GM19035 (cell line): ENCODE measurements around the gene TAF1B.
A peak's percentile ranks its signal among the peaks of the same experiment; 100 is the strongest.
"Not testable (repeated sequence)": the region's sequence is repeated elsewhere in the genome, so short reads cannot be mapped to it uniquely, and the experiment has no call there.

Experiments
- ATAC-seq: cut with Tn5 transposase; IDR thresholded peaks from one replicate; pipeline ENCODE4 v1.9.1; 2021; ENCODE audit not compliant: unreplicated experiment

Gene TAF1B

DNA sequence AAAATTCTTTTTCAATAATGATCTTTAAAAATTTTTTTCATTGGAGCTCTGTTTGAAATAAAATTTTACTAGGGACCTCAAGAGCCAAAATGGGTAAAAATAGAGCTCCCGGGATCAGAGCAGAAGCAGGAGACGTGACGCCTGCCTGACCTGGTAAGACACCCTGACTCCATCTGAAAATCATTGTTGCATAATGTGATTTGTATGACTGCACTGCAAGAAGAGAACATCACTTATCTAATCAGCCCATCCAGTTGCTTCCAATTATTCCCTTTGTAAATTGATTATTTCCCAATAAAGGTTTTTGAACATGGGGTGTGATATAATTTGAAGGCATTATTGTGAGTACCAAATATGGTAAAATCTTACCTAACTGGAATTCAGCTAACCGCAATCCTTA, 17.1 kb upstream of the TAF1B start:
- ATAC-seq, result no peak

DNA sequence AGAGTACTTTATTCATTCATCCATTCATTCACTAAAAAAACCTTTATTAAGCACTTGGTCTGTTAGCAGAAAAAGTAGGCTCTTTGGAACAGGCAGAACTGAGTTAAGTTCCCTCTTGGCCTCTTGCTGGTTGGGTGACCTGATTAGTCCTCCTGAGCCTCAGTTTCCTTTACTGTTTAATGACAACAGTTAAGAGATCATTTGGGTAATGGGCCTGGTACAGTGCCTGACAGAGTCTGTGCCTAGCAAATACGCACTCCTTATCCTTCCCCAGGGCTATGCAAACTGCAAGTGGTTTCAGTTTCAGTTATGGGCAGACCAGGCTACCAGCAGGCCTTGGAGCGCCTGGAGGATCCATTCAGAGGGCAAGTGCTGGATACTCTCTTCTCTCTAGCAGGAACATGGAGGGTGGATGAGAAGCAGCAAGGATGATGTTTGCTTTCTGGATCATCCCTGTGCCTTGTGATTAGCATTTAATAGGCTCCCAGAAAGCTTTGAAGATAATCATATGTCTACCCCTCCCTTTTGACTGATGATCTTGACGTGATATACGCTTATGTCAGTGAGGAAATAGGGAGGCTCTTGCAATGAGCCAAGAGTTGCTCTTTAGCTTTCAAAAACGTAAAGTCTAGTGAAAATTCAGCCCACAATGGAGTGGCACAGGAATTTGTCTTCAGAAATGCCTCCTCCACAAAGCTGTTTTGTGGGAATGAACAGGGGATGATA, 12.4 kb upstream of the TAF1B start:
- ATAC-seq, result no peak

DNA sequence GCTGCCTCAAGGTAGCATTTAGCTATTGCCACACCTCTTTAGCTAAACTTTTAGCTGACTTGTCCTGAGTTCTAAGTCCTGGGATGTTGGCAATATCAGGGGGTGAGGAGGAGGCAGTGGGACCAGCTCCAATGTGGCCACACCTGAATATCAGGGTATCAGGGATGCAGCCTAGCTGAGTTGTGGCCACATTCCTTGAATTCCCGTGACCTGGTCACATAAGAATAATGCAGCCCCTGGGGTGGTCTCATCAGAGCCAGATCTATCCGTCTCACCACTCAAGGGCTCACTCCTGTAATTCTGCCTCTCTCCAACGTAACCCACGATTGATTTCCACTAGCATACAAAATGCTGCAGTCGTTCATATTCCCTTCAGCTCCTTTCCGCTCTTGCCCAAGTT, 11.6 kb upstream of the TAF1B start:
- ATAC-seq, result no peak

DNA sequence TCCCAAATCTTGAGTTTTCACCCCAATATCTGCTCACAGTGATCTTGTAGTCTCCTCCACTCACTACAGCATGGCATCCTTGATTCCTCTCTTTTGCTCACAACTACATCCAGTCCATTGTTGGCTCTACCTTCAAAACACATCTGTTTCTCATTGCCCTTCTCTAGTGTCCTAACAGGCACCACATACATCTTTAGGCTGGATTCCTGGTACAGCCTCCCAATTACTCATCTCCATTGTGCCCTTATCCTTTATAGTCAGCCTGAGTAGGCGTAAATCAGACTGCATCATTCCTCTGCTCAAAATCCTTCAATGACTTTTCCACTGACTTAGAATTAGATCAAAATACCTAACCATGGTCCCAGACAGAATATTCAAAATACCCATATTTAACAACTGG, 10.7 kb upstream of the TAF1B start:
- ATAC-seq, result no peak

DNA sequence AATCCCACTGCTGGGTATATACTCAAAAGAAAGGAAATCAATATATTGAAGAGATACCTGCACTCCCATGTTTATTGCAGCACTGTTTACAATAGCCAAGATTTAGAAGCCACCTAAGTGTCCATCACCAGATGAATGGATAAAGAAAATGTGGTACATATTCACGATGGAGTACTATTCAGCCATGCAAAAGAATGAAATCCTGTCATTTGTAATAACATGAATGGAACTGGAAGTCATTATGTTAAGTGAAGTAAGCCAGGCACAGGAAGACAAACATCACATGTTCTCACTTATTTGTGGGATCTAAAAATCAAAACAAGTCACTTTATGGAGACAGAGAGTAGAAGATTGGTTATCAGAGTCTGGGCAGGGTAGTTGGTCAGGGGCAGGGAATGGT, 8.2 kb upstream of the TAF1B start:
- ATAC-seq, result not testable (repeated sequence)

DNA sequence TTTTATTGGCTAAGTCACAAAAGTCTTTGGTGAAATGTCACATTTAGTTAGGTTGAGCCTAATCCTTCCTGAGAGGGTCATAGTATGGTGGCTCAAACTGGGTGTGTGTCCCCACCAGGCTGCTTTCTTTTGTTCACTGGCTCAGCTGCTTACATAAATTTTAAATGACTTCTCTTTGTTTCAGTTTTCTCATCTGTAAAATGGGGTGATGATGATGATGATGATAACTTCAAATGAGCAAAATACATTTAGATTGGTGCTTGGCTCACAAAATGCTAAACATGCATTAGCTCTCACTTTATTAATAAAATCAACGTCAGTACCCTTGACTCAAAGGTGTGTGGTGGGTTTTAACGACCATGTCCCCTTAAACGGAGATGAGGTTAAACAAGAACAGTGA, 7.2 kb upstream of the TAF1B start:
- ATAC-seq, result no peak

DNA sequence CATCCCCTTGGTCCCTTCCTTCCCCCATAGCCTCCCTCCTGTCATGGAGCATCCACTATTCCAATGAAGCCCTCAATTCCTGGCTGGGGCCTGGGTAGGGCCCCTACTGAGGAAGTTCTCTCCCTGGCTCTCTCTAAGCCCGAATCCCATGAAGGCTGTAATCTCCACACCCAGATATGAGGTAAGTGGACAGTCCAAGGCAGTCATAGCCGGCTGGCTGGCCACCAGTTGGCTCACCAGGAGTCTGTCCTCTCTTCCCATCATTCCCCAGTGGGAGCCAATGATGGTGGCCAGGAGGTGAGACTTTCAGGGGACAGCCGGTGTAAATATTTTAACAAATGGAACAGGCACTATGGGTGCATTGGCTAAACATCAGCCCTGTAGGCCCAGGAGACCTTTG, 6.8 kb upstream of the TAF1B start:
- ATAC-seq, result no peak

DNA sequence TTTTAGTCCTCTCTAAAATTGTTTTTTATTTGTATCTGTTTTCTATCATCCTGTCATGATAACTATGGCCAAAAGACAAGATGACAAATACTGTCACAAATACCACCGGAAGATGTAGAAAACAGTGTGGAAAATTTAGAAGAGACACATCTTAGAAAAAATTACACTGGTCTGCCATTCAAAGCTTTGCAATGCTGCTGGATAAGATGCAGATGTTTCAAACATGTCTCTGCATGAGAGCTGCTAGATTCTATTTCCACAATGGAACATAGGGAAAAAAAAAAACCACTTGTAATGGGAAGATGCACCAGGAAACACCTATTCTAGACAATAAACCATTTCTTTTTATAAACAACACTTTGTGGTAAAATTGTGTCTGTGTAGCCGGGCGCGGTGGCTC, 5.8 kb upstream of the TAF1B start:
- ATAC-seq, result no peak

DNA sequence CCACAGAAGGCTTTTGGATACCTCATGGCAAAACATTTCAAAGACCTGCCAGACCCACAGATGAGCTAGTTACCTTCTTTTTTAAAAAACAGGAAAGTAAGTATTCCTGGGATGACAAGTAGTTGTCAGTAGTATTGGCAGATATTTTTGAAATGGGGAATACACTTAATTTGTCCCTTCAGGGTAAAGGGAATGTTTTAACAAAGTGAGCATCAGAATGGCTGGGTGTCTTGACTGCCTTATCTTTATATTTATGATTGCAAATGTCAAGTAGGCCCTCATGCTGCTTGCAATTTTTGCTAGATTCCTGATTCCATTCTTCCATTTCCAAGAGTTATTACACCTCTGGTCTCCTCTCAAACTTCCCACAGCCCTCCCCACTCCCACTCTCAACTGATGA, 4.9 kb upstream of the TAF1B start:
- ATAC-seq, result no peak

DNA sequence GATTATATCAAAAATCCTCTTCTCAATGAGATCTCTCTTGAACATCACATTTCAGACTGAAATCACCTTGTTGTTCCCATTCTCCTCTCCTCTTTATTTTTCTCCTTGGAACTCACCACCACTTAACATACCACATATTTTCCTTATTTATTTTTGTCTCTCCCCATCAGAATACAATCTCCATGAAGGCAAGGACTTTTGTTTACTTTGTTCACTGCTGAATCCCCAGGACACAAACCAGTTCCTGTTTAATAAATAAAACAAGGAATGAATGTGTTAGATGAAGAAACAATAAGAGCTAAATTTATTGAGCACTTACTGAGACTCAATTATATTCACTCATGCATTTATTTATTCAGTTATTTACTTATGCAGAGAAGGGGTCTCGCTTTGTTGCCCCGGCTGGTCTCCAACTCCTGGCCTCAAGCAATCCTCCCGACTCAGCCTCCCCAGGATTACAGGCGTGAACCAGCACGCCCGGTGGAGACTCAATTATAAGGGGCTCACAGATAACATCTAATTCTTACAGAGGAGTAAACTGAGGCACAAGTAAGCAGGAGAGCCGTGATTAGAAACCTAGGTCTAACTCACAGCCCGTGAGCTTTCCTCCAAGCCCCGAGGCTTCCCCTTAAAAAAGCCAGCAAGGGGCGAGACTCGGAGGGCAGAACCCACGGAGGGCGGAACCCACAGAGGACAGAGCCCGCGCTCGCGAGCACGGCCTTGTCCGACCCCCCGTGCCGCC, 616 bp upstream of the TAF1B start:
- ATAC-seq, result no peak

DNA sequence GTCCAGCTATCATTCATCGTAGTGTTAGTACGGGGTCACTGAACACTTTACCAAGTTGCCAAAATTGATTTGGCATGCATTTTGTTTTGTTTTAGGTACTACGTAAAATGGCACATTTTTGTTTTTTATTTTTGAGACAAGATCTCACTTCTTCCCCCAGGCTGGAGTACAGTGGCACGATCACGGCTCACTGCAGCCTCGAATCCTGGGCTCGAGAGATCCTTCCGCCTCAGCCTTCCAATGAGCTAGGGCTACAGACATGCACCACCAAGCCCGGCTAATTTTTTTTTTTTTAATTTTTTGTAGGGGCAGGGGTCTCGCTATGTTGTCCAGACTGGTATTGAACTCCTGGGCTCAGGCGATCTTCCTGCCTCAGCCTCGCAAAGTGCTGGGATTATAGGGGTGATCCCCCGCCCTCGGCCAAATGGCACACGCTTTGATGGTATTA, 786 bp downstream of the TAF1B start:
- no peak for ATAC-seq

DNA sequence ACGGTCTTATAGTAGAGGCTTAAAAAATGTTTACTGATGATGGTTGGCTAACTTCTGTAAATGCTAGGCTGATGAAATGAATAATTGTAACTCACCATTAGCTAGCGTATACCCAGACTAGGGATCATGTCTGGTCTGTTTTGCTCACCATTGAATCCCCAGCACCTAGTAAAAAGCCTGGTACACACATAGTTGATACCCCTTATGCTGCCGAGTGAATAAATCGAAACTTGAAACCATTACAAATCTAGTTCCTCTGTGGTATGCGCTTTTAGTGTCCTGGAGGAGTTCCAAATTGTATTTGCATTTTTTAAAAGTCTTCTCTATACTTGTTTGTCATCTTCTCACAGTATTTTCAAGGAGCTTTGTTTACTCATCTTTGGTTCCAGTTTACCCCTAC, 1.3 kb downstream of the TAF1B start:
- ATAC-seq, result peak; percentile 44

DNA sequence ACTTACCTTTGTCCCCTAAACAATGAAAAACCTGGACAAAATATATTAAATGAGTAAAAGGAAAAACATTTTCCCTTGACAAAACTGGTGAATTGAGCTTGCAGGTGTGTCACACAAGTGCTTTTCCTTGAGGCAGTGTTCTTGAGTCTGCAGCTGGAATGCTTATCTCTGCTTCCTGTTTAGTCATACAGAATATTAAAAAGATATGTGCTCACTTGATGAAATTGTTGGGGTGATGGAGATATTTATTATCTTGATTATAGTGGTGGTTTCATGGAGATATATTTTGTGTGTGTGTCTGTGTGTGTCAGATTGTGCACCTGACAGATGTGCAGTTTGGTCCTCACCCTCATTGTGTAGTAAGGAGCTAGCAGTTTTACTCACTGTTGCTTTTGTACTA, 3.3 kb downstream of the TAF1B start:
- no peak for ATAC-seq

DNA sequence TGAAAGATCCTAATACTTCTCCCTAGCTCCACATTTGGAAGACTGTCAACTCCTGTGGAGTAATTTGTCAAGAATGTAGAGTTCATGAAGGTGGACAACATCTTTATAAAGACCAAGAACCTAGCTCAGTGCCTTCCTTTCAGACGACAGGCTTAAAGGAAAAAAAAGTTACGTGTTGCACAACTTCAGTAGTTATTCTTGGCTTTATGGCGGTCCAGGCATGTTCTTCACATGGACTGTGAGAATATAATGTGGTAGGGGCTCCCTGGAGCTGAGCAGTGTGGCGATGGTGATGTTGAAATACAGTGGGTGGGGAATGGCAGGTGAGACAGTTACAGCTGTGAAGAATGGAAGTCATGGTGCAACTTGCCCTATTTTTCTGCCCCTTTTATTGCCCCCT, 3.9 kb downstream of the TAF1B start:
- no peak for ATAC-seq

DNA sequence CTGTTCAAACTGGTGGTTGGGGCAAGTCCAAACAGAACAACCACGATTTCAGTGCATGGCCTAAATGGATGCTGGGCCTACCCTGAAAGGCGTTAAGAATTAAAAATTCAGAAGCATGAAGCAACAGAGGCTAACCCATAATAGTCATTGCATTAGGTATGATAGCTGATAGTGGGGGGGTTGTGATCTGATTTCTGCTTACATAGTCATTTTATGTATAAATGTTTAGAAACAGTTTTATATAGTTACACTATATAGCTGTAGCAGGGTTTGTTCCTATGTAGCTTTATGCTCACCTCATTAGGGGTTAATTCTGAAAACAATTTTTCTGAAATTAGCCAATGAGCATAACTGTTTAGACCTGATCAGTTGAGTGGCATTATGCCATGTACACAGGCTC, 9.6 kb downstream of the TAF1B start:
- ATAC-seq, result no peak

DNA sequence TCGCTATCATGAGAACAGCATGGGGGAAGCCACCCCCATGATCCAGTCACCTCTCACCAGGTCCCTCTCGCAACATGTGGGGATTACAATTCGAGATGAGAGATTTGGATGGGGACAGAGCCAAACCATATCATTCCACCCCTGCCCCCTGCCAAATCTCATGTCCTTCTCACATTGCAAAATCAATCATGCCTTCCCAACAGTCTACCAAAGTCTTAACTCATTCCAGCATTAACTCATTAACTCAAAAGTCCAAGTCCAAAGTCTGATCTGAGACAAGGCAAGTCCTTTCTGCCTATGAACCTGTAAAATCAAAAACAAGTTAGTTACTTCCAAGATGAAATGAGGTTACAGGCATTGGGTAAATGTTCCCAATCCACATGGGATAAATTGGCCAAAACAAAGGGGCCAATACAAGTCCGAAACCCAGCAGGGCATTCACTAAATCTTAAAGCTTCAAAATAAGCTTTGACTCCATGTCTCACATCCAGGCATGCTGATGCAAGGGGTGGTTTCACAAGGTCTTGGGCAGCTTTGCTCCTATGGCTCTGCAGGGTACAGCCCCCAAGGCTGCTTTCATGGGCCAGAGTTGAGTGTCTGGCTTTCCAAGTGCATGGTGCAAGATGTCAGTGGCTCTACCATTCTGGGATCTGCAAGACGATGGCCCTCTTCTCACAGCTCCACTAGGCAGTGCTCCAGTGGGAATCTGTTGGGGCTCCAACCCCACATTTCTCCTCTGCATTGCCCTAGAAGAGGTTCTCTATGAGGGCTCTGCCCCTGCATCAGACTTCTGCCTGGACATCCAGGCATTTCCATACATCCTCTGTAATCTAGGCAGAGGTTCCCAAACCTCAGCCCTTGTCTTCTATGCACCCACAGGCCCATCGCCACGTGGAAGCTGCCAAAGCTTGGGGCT, 14.8 kb downstream of the TAF1B start:
- ATAC-seq, result no peak

DNA sequence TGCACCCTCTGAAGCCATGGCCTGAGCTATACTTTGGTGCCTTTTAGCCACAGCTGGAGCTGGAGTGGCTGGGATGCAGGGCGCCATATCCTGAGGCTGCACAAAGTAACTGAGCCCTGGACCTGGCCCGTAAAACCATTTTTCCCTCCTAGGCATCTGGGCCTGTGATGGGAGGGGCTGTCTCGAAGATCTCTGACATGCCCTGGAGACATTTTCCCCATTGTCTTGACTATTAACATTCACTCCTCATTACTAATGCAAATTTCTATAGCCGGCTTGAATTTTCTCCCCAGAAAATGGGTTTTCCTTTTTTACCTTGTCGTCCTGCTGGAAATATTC, 15.4 kb downstream of the TAF1B start:
- no peak for ATAC-seq

DNA sequence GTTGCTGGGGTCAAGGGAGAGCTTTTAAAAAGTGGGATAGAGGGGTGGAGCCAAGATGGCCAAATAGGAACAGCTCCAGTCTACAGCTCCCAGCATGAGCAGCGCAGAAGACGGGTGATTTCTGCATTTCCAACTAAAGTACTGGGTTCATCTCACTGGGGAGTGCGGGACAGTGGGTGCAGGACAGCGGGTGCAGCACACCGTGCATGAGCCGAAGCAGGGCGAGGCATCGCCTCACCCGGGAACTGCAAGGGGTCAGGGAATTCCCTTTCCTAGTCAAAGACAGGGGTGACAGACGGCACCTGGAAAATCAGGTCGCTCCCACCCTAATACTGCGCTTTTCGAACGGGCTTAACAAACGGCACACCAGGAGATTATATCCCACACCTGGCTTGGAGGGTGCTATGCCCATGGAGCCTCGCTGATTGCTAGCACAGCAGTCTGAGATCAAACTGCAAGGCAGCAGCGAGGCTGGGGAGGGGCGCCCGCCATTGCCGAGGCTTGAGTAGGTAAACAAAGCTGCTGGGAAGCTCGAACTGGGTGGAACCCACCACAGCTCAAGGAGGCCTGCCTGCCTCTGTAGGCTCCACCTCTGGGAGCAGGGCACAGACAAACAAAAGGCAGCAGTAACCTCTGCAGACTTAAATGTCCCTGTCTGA, 17.8 kb downstream of the TAF1B start:
- ATAC-seq, result not testable (repeated sequence)

DNA sequence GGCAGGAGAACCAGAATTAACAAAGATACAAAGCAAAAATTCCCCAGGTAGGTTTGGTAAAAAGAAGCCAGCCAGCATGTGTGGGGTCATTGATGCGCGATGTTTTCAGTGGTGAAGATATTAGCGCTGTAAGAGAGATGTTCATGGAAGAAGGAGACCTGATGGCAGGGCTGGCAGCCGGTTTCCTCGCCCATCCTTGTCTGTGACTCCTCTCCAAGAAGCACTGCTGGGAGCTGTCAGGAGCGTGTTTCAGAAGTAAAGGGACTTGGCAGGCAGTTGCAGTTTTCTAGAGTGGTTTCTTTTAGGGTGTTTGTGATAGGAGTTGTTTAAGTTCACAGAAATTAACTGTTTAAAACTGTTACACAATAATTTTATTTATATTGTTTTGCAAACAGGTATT, 24.6 kb downstream of the TAF1B start:
- ATAC-seq, result no peak

DNA sequence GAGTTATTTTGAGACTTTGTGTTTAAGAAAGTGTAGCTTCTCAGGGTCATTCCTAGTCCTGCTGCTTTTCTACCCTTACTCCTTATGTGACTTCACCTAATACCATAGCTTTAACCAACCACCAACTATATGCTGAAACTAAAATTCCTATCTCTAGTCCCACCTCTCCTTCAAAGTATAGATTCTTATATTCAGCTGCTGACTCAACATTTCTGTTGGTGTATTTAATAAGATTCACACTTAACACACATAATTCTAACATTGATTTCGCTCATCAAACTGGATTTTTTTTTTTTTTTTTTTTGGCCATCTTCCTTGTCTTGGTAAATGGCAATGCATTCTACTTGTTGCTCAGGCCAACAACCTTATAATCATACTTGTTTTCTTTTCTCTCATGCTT, 30.1 kb downstream of the TAF1B start:
- no peak for ATAC-seq

DNA sequence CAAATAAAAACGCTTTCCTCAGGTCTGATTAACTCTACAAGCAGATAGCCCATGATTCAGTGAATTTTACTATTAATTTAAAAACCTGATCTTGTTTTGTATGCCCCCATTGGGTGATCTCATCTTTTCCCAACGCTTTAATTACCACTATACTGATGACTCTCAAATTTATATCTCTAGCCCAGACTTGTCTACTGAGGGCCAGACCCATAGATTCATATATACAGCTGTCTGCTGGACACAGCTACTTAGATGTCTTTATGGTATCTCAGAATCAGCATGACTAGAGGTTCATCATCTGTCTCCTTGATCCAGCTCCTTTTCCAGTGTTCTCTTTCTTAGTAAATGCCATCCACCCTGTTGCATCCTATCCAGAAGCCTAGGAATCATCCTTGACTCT, 33.8 kb downstream of the TAF1B start:
- no peak for ATAC-seq
